AG09309 (cell line): Measurements from ENCODE around the gene GLRX5.

Source experiments
- DNase-seq: peaks from one replicate; pipeline ENCODE4 v3.0.0-alpha.2; 2010; ENCODE audit warnings: low read depth
- H3K4me3 ChIP-seq: 2 replicates; pipeline ENCODE4 v1.5.1; 2011; ENCODE audit warnings: mild to moderate bottlenecking, low read depth, low read length, moderate library complexity; ENCODE audit not compliant: control insufficient read depth
- CTCF ChIP-seq: IDR thresholded peaks from 2 replicates; pipeline ENCODE4 v1.5.1; 2011; ENCODE audit warnings: mild to moderate bottlenecking, low read depth, low read length, inconsistent platforms; ENCODE audit not compliant: insufficient read depth, control insufficient read depth; ENCODE audit errors: missing control alignments

GLRX5 gene

DNA sequence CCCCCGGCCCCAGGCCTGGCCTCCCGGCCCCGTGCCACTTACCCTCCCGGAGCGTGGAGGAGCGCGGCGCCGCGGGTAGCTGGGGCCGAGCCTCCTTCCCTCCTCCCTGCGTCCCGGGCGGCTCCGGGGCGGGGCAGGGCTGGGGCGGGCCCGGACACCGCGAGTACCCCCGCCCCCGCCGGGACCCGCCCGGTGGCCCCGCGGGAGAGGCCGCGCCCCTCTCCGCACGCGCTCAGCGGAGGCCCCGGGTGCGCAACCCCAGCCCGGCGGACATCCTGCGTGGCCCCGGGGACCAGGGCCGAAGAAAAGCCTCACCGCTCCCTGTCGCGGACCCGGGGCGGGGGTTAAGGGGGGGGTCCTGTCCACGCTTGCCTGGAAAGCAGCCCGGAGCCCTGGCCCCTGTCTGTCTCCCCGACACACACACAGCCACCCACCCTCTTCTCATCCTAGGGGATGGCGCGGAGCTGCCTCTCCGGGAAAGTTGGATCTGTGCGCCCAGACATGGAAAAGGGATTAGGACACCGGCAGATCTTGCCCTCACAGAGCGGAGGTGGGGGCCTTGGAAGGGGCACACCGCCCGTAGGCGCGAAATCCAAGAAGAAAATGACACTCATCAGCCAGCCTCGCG lies 18.2 kb upstream of the GLRX5 start, which contains the start of gene SYNE3:
SYNE3 (minus strand) TSS at position 97 of the 628 bp plus-strand sequence. CDS start 40,829 bp downstream, outside the sequence.
- TF ChIP-seq CTCF, result no peak
- DNase-seq, result no peak
- H3K4me3 ChIP-seq, result peak within 1 kb of the TSS; percentile 38

DNA sequence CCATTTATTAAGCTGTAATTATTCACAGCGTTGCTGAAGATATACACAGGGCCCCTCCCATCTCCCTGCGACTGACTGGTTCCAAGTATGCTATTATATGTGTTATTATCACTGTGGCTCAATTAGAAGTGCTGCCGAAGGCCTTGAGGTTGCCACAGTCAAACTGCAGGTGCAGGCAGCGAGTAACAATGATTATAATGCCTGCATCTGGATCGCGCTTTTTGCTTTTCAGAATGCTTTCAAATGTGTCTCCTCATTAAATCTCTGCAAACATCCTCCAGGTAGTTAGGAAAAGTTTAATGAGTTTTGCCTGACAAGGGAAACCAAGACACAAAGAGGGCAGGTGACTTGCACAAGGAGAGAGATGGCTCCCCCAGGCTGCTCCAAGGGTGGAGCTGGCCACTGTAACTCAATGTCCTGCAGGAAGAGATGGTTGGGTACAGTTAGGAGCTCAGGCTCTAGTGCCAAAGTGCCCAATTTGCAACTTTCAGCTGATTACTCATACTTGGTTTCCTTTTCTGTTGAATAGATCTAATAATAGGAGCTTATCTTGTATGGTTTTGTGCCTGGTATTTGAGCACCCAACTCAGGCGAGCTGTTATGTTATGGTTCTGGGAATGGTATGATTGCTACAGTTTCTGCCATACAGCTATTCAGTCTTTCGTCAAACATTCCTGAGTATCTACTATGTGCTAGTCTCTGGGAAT lies 16.7 kb upstream of the GLRX5 start:
- no peak overlapping the region for H3K4me3 ChIP-seq
- TF ChIP-seq CTCF, result no peak
- no peak for DNase-seq

DNA sequence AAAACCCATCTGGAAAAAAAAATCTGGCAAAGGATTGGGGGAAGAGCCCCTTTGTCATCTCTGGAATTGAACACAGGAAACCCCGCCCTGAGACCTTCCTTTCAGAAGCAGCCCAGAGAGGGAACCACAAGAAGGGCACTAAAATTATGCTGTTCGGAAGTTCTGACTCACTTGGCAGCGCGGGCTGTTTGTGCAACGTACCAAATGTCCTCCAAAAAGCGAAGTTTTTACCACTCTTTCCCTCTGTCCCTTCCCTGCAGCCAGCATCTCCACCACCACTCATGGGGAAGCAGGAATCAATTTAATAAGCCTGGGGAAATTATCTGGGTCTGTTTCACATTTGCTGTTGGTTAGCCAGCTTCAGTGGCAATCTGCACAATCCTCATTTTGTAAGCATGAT lies 15.2 kb upstream of the GLRX5 start:
- no peak for TF ChIP-seq CTCF
- H3K4me3 ChIP-seq, result peak overlapping the region; percentile 4; the same call in 1 of the 2 replicates
- DNase-seq, result peak; percentile 73

DNA sequence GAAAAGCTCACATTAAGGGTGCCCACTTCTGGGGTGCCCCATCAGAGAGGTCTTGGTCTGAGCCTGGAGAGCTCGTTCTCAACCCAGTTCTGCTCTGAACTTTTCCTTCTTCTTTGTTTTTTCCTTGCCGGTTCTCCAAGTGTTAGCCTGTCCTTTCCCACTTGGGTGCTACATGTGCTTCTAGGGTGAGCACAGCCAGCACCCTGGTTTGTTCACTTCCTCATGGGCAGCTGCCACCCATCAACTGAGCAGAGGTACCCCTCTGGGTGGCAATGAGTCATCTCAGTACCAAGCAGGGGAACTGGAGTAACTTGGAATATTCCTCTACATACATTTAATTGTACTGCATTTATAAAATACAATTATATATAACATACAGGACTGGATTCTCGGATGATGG lies 14.5 kb upstream of the GLRX5 start:
- no peak overlapping the region for H3K4me3 ChIP-seq
- no peak for TF ChIP-seq CTCF

GRCh38 chr14:95521001-95521400 lies 13.8 kb upstream of the GLRX5 start:
- no peak overlapping the region for H3K4me3 ChIP-seq
- no peak for DNase-seq
- no peak for TF ChIP-seq CTCF

More for the DNA sequence above, 14.5 kb upstream of the GLRX5 start:
- DNase-seq, result no peak

GRCh38 chr14:95522116-95522515 lies 12.7 kb upstream of the GLRX5 start:
- no peak for TF ChIP-seq CTCF

More at GRCh38 chr14:95522116-95522515, 12.7 kb upstream of the GLRX5 start:
- H3K4me3 ChIP-seq, result no peak overlapping the region
- DNase-seq, result no peak
